Stimulated activated naive CD4-positive, alpha-beta T cell (primary cell): ENCODE data around the gene NPLOC4.

ENCODE experiments used
- DNase-seq, 6 experiments: peaks; one replicate each; lab custom pipeline; 2025; lab: John Stamatoyannopoulos, UW

Gene NPLOC4

DNA sequence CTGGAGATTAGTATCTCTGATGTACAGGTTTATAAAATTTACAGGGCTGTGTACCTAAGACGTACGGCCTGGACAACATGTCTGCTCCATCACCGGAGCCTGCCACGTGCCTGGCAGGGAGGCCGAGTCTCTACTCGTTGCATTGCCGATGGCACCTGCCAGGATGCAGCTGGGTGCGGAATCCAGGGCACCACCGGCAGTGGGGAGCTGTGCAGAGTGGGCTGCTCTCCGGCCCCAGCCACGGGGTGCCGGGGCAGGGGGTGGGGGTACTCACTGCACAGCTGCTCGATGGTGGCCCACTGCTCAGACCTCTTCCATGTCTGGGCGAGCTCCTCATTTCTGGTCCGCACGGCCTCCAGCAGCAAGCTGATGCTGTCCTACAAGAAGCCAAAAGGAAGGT lies 71.7 kb downstream of the NPLOC4 start:
- DNase-seq: no peak

DNA sequence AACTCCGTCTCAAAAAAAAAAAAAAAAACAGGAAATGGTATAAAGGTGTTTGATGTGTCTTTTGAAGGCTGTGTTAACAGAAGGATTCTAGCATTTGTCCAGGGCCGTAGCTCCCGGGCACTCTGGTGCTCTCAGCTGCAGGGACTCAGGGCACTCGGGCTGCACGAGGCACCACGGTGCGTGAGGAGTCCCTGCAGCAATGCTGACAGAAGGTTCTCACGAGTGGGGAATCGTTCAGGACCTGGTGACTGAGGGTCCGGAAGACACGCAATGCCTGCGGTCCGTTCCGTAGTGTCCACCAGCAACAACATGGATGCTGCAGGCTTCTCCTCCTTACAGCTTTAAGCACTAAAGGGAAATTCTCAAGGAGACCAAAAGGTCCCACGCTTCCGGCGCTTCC lies 72.1 kb downstream of the NPLOC4 start:
- DNase-seq: no peak

DNA sequence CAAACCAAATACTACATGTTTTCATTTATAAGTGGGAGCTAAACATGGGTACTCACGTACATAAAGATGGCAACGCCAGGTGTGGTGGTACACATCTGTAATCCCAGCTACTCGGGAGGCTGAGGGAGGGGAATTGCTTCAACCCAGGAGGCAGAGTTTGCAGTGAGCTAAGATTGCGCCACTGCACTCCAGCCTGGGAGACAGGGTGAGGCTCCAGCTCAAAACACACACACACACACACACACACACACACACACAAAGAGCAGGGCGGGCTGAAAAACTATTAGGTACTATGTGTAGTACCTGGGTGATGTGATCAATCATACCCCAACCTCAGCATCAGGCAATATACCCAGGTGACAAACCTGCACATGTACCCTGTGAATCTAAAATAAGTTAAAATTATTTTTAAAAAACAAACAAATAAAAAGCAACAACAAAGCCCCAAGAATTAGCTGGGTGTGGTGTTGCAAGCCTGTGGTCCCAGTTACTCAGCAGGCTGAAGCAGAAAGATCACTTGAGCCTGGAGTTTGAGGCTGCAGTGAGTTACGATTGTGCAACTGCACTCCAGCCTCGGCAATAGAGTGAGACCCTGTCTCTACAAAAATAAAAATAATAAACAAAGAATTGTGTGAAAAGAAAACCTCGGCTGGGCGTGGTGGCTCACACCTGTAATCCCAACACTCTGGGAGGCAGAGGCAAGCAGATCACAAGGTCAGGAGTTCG lies 72.9 kb downstream of the NPLOC4 start:
- DNase-seq: no peak

DNA sequence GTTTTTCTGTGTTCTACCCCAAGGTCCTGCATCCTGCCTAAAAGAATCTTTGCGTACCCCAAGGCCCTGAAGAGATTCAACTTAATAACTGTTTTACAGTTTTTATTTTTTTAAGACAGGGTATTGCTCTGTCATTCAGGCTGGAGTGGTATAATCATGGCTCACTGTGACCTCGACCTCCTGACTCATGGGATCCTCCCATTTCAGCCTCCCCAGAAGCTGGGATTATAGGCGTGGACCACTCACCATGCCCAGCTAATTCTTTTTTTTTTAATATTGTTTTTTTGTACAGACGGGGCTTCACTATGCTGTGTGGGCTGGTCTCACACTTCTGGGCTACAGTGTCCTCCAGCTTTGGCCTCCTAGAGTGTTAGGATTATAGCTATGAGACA lies 75.4 kb downstream of the NPLOC4 start:
- no peak for DNase-seq

DNA sequence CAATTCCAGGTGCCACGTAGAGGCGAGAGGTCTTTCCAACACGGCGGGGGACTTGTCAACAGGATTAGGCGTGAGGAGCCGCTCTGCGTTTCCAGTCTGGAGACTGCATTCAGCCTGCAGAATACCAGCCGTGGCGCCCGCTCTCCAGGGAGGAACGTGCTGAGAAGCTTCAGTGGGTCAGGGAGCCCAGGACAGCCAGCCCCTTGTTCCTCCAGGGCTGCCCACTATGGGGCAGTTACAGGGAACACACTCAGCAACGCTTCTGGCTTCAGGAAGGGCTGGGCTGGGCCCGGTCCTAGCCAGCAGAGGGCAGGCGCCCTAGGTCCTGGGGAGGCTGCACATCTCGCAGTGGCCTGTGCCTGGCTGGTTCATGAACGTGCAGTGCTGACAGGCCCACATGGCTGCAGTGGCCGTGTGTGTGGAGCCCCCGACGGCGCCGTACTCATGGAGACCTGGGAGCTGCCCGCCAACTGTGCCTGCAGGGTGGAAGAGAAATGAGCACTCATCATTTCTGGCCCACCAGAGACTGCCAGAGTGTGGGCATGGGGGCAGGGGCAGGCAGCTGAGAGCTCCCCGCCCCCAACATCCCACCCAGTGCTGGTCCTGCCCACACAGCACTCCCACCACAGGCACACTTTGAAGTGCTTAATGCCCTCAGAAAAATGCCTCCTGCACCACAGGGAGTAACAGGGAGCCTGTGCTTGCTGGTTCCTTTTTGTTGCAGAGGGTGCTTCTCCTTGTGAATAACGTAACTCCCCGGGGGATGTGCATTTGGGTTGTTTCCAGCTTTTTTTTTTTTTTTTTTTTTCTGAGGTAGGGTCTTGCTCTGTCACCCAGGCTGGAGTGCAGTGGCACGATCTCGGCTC lies 77.7 kb downstream of the NPLOC4 start:
- DNase-seq: no peak

DNA sequence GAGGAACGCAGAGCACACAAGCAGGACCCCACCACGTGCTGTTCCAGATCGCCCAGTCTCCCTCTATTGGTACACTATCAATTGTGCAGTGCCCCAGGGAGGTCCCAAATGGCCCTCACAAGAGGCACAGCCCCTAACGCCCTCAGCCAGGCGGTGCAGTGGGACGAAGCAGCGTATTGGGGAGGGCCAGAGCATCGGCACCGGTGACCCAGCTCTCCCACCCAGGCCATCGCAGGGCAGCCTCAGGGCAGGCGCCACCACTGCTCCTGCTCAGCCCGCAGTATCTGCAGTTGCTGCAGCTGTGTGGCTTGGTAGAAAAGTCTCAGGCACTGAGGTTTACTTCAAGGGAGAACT lies 78.8 kb downstream of the NPLOC4 start:
- DNase-seq: no peak

DNA sequence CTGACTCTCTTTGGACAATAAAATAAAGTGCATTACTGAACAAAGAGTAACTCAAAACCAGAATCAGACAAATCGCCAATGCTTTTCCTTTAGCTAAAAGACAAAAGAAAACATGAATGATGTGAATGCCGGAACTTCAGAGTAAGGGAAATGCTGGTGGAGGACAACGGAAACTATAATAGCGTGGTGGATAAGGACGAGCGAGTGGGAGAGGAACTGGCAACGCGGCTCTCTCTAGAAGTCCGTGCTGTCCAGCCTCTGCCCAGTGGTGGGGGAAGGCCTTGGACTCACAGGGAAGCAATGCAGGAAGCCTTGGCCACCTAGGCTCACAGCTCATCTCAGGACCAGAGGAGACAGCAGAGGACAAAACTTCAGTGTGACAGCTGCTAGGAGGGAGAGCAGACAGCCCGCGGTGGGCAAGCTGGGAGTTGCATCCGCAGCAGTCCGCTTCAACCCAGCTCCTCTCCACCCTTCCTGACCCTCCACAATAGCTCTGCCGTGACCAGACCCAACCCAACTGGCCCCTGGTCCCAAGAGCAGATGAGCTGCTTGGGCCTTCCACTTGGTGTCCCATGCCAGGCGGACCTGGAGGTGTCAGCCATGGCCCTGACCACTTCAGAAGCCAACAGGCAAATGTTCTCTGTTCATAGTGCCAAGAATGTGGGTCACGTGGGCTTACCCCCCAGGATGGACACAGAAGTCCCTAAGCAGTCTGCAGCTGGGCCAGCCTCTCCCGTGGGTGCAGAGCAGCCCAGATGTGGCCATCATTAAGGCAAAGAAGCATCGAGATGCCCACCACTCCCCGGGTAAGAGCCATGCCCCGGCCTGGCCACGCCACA lies 79.4 kb downstream of the NPLOC4 start:
- no peak for DNase-seq

DNA sequence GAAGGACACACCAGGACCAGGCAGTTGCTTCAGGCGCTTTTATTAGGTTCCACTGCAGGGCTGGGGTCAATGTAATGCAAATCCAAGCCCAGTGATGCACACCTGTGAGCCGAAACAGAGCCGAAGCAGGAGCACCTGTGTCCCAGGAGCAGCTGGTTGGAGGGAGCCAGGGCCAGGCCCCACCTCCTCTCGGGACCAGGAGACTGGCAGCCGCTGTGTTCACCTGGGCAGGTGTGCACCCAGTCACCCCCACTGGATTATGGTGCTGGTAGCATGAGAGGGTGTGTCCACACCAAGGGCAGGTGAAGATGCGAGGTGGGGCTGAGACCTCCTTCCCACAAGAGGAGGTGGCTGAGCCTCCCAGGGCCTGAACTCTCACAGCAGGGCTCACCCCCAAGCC lies 80.0 kb downstream of the NPLOC4 start:
- DNase-seq: no peak

DNA sequence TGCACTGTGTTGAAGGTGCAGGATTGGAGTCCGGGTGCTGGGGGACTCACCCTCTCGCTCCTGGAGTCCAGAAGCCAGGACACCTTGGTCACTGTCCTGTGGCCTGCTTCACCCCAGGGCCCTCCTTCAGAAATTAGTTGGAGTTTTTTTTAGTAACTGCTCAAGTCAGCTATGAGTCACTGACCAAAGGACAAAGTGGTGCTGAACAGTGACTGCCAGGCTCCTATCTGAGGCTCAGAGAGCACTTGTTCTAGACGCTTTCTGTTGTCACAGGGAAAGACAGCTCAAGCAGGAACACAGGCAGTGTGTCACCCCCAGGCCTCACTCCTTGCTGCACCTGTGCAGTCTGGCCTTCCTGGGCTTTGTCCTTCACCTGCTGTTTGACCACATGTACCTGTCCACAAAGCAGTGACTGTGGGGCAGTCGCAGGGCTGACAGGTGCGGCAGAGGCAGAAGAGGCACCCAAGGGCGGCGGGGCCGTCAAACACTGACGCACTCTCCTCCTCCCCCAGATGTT lies 80.7 kb downstream of the NPLOC4 start:
- DNase-seq: no peak

DNA sequence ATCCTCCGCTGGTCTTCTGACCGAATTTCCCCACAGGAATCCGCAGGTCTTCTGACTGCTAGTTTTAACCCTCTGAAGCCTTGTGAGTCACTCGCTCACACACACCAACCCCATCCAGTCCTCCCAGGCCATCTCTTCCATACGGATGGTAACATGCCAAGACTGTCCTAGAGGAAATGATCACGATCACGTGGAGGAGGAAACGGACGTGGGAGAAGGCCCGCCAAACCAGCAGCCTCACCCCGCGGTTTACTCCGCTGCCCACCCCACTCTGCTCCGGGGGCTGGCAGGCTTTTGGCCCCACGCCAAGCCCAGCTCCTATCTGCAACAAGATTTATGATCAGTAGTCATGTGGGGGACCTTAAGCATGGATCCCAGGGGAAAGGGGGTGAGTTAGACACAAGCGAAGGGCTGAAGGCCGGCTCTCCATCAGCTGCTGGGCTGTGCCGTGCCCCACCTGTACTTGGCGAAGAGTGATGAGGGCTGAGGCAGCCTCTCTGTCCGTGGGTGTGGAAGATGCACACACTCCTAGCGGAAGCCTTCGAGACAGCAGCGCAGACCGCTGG lies 83.2 kb downstream of the NPLOC4 start:
- peak in 1 of 6 experiments; percentile 20 for DNase-seq

DNA sequence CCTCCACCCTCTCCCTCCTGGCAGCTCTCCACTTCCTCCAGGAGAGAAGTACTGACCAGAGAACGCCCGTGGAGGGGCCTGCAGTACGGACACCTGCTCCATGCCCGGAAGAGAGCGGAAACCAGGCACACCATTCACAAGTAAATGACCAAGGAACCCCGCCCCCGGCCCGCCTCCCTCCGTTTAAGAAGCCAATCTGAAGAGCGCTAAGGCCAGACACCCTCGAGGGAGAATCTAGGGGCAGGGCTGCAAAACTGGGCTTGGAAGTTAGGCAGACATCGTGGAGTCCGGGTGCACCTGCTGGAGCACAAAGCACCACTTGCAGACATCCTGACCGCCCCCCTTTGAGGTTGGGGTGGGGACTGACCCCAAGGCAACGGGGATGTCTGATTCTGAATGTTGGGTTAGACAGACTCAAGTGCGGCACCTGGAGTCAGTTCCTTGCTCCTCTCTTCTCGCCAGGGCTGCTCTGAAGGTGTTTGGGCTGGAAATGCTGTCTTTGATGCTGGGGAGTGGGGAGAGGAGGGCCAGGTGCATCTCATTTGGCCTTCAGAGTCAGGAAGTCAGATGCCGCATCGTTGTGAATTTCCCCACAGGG lies 83.8 kb downstream of the NPLOC4 start:
- DNase-seq: peak; percentile 73 to 86 (median 82)

DNA sequence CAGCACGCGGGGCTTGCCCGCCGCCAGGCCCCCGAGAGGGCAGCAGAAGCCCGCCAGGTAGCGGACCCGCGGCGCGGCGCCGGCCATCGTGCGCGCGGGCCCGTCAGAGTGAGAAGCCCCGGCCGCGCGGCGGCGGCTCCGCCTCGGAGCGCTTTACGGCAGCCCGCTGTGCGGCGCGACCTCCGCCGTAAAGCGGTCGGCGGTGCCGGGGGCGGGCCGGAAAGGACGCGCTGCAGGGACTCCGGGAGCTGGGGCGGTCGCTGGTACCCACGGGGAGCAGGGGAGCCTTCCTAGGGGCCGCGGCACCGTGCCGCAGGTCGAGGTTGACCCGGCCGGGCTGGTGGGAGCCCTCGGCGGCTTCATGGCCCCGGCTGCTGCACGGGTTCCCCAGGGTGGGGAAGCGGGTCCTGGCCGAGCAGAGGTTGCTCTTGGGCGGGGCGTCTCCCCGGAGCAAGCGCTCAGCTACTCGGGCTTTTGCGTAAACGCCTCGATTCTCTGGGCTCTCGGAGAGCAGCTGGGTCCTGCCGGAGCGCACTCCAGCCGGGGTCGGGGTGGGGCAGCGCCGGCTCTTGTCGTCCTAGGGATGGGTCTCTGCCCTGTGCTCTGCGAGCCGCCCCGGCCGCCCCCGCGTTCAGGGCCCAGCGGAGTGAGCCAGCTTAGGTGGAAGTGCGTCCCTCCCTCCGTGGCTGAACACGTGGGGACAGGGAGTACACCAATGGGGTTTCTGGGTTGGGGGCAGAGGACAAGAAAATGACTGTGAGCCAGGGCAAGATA lies 84.5 kb downstream of the NPLOC4 start, which contains the start of gene FAAP100:
FAAP100 (minus strand) TSS at position 110 of the 774 bp plus-strand sequence; CDS start at position 87, 23 bp downstream.
- peak; percentile 68 to 93 (median 83) for DNase-seq

DNA sequence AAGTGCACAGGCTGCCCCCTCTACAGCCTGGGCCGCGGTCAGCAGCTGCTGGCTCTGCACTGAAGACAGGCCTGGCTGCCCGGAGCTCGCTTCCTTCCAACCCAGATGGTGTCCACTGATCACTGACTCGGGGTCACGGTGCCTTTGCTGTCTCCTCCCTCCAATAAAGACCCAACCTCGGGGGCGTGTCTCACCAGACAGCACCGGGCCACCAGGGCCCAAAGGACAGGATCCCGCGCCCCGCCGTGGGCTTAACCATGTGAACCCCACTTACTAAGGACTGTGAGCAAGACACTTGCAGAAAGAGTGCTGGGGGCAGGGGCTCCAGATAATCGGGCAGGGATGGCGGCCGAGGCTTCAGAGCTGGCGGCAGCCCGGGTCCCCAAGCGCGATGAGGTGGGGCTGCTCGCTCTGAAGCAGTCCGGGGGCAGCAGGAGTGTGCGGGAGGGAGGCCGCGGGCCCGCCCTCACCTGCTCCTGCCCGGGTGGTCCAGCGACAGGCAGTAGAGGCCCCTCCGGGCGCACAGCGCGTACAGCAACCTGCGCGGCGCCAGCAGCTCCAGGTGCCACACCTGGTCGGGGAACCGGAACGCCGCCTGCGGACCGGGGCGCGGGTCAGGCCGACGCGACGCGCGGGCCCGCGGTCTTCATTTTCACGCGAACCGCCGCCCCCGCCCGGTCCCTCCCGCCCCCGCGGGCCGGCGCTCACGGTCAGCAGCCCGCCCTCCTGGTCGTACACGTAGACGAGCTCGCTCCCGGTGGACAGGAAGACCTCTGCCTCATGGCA lies 85.3 kb downstream of the NPLOC4 start:
- DNase-seq: no peak

DNA sequence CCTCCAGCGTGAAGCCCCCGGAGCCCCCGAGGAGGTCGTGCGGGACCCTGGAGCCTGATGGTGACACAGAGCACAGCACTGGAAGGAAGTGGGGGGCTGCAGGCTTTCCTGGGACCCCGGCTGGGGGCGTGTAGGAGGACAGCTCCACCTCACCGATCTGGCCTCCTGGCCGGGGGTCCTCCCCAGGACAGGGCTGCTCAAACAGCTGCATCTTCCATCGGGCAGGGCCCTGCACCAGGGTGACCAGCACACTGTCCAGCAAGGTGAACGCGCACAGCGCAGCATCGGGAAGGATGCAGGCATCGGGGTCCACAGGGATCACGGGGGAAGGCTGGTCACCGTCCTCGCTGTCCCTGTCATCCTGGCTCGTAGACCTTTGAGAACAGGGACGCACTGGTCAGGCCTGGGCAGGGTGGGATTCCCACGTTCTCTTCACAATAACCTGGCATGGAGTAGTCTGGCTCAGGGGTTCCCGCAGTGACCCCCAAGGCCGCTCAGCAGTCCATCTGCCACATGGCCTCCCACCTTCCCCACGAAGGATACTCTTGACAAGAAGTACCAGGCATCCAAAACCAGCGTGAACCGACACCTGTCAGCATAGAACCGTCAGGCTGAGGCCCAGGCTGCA lies 86.0 kb downstream of the NPLOC4 start:
- no peak for DNase-seq

DNA sequence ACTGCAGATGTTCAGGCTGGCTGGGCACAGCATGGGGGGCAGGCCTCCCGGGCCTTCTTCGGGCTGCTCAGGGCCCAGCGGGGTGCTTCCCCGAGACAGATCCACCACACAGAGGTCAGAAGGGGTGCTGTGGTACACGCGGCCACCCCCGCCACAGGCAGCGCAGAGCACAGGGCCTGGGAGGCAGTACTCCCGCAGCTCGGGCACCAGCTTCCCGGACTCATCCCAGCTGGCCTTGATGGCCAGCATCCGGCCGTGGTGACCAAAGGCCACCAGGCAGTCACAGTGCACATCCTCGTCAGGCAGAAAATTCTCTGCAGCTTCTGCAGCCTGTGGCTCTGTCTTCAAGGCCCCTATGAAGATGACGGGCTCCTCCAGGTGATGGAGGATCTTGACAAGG lies 86.6 kb downstream of the NPLOC4 start:
- no peak for DNase-seq

DNA sequence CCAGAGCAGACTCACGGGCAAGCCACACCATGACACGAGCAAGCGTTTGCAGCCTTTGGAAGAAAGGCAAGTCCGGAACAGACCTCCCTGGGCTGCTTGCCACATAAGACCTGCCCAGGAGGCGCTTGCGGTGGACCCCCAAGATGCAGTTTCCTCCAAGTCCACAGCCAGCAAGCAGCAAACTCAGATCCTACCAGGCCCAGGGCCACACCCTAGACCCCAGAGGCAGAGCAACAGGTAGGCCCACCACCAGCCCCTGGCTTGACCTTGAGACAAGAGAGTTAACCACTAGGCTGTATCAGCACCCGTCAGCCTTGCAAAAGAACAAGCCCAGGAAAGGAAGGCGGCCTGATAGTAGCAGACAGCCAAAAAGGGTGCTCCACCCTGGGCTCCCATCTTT lies 87.1 kb downstream of the NPLOC4 start:
- no peak for DNase-seq

DNA sequence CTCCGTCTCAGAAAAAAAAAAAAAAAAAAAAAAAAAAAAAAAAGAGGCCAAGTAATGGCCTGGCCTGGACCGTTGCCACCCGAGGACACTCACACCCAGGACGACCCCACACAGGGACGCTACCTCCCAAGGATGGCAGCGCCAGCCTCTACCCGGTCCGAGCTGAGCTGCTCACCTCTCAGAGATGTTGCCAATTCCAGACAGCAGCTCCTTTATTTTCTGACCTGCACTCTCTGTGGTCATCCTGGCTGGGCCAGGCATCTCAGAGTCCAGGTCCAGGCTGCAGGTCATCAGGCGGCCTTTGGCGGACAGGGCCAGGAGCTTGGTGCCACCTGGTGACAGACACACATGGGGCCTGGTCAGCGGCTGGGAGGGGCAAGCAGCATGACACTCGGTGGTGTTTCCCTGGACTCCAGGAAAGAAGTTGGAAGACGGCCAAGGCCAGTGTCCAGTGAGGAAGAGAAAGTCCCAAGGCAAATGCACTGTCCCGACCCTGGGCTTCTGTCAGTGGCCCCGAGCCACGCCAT lies 87.8 kb downstream of the NPLOC4 start:
- DNase-seq: no peak

DNA sequence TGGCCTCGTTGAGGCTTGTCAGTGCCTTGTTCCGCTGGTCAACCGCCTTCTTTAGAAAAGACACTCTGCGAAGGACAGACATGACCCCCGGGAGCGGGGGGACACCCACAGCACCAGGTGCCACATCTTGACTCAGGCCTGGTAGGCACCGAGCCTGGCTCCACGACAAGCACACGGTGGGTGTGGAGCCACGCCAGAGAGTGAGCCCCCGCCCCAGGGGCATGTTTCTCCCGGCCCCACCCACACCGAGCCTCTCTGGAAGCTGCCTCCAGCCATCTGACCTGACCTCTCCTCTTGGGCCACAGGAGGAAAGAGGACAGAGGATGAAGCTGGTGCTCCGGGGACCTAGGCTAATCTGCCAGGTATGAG lies 89.3 kb downstream of the NPLOC4 start:
- no peak for DNase-seq

DNA sequence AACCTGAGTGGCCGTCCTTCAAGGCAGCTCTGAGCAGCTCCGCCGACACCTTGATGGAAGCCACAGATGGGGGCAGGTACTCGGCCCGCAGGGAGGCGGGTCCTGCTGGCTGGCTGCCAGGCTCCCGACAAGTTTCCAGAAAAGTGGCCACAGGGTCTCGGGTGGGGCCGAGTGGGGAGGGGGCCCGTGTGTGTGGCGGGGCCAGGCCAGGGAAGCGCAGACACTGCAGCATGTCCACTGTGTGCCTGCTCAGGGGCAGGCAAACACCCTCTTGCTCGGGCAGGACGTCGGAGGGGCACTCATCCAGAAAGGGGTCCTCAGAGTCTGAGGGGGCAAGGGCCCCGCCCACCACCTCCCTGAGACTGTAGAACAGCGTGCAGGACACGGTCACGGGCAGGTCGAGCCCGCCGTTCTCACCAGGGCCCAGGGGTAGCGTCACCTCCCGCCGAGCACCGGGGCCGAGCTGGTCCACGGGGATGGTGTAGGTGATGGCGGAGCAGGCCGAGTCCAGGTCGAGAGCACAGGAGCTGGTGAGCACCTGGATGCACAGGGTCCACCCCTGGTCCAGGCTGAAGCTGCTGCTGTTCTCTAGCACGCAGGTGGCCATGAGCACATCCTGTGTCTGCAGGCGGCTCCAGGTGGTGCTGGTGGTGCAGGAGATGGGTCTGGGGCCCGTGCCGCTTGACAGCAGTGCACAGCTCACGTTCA lies 89.9 kb downstream of the NPLOC4 start:
- DNase-seq: no peak
